Fibroblast of lung (primary cell): ENCODE results near the gene ZNF319.

Experiments used
- EZH2 ChIP-seq: IDR thresholded peaks from 2 replicates; pipeline ENCODE4 v1.5.1; 2012; ENCODE audit warnings: low read length, control low read depth, mild to moderate bottlenecking; ENCODE audit errors: missing control alignments
- TF ChIP-seq, protein P1 (sequence below), 2 donors: IDR thresholded peaks in 1 of 2; conservative IDR thresholded peaks in 1 of 2; 1 replicate in 1 of 2; 2 replicates in 1 of 2; pipeline ENCODE4 v1.5.1; 2011 to 2012; ENCODE audit warnings: low read length in 2 of 2, control low read depth in 1 of 2, inconsistent platforms in 1 of 2, low read depth in 1 of 2, mild to moderate bottlenecking in 1 of 2

DNA sequence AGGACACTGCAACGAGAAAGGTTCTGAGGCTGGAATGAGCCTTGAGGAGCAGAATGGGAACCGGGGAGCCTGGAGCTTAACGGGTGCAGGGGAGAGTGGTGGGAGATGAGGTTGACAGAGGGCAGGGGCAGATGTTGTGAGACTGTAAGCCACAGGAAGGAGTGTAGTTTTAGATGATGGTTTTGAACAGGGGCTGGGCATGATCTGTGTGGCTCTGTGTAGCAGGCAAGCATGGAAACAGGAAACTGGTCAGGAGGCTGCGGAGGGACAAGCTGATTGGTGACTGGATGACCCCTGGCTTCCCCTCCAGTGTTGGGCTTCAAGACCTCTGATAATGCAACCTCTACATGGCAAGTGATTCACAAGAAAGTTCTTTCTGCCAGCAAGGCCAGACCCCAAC is 28.2 kb downstream of the ZNF319 start:
- TF ChIP-seq, protein P1, sequence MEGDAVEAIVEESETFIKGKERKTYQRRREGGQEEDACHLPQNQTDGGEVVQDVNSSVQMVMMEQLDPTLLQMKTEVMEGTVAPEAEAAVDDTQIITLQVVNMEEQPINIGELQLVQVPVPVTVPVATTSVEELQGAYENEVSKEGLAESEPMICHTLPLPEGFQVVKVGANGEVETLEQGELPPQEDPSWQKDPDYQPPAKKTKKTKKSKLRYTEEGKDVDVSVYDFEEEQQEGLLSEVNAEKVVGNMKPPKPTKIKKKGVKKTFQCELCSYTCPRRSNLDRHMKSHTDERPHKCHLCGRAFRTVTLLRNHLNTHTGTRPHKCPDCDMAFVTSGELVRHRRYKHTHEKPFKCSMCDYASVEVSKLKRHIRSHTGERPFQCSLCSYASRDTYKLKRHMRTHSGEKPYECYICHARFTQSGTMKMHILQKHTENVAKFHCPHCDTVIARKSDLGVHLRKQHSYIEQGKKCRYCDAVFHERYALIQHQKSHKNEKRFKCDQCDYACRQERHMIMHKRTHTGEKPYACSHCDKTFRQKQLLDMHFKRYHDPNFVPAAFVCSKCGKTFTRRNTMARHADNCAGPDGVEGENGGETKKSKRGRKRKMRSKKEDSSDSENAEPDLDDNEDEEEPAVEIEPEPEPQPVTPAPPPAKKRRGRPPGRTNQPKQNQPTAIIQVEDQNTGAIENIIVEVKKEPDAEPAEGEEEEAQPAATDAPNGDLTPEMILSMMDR (conservative IDR thresholded peaks at IDR 0.05 in 1 of 2, IDR thresholded peaks at IDR 0.05 in 1 of 2; ENCODE audit: low read depth in 1 of 2, low read length in 2 of 2): no peak
- TF ChIP-seq EZH2: no peak
